HG02981 (cell line): ENCODE measurements around the gene SLC26A3.

Source experiments
- ATAC-seq: cut with Tn5 transposase; IDR thresholded peaks from one replicate; pipeline ENCODE4 v1.9.1; 2021; ENCODE audit warnings: mild to moderate bottlenecking, moderate library complexity; ENCODE audit not compliant: unreplicated experiment

Gene SLC26A3

GRCh38 chr7:107816011-107816566 lies 13.1 kb upstream of the SLC26A3 start:
- no peak for ATAC-seq

- ATAC-seq = no peak
These were observed 12.3 kb upstream of the SLC26A3 start for GRCh38 chr7:107815254-107815882.

- no peak for ATAC-seq
These were observed 10.5 kb upstream of the SLC26A3 start for GRCh38 chr7:107813524-107813923.

GRCh38 chr7:107811934-107812333 lies 8.9 kb upstream of the SLC26A3 start:
- ATAC-seq = no peak

GRCh38 chr7:107810626-107811025 lies 7.6 kb upstream of the SLC26A3 start:
- no peak for ATAC-seq

- ATAC-seq = no peak
These were observed 6.2 kb upstream of the SLC26A3 start for GRCh38 chr7:107809179-107809578.

GRCh38 chr7:107799647-107800264 lies 3.3 kb downstream of the SLC26A3 start:
- no peak for ATAC-seq

GRCh38 chr7:107792364-107792763 lies 10.7 kb downstream of the SLC26A3 start:
- ATAC-seq = no peak

GRCh38 chr7:107789647-107790046 lies 13.4 kb downstream of the SLC26A3 start:
- ATAC-seq = no peak

- no peak for ATAC-seq
These were observed 14.4 kb downstream of the SLC26A3 start for GRCh38 chr7:107788662-107789061.

- no peak for ATAC-seq
These were observed 14.8 kb downstream of the SLC26A3 start for GRCh38 chr7:107788216-107788615.

GRCh38 chr7:107785926-107786325 lies 17.1 kb downstream of the SLC26A3 start:
- no peak for ATAC-seq

- no peak for ATAC-seq
These were observed 17.9 kb downstream of the SLC26A3 start for GRCh38 chr7:107785170-107785569.

- no peak for ATAC-seq
These were observed 19.4 kb downstream of the SLC26A3 start for GRCh38 chr7:107783648-107784047.

GRCh38 chr7:107782374-107782773 lies 20.6 kb downstream of the SLC26A3 start:
- ATAC-seq = no peak

GRCh38 chr7:107779647-107780099 lies 23.4 kb downstream of the SLC26A3 start:
- no peak for ATAC-seq

- ATAC-seq = no peak
These were observed 24.7 kb downstream of the SLC26A3 start for GRCh38 chr7:107778283-107778682.

GRCh38 chr7:107777702-107778101 lies 25.3 kb downstream of the SLC26A3 start:
- ATAC-seq = no peak

- no peak for ATAC-seq
These were observed 30.0 kb downstream of the SLC26A3 start for GRCh38 chr7:107773027-107773426.

- no peak for ATAC-seq
These were observed 34.8 kb downstream of the SLC26A3 start for GRCh38 chr7:107768263-107768662.

- no peak for ATAC-seq
These were observed 35.6 kb downstream of the SLC26A3 start for GRCh38 chr7:107767391-107767790.

- no peak for ATAC-seq
These were observed 44.4 kb downstream of the SLC26A3 start for GRCh38 chr7:107758667-107759066.
